ENCODE results near the gene CACNA1F.

Gene CACNA1F

GRCh38 chrX:49233176-49233575, at the start of gene CACNA1F:
Gene CACNA1F (minus strand): TSS chrX:49233340. CDS start chrX:49233309, 31 bp downstream.
- DNase-seq (ENCODE audit: low read depth): no peak
- H3K36me3 ChIP-seq (ENCODE audit: control insufficient read depth, insufficient read depth, low read length, severe bottlenecking): no peaks in the 10 kb centered on the region
- peaks cover 2% of the 10 kb centered on the region for H3K4me1 ChIP-seq (ENCODE audit: control insufficient read depth, insufficient read depth, low read length)
- no peaks in the 10 kb centered on the region for H3K9me3 ChIP-seq (ENCODE audit: control insufficient read depth, low read length)
- H3K4me3 ChIP-seq (ENCODE audit: low read length): no peak within 1 kb of the TSS
- H3K27me3 ChIP-seq (replicated peaks; ENCODE audit: control insufficient read depth, insufficient read depth, low read length): no peaks in the 10 kb centered on the region
- no peak within 1 kb of the TSS for H3K9ac ChIP-seq (ENCODE audit: low read length)

DNA sequence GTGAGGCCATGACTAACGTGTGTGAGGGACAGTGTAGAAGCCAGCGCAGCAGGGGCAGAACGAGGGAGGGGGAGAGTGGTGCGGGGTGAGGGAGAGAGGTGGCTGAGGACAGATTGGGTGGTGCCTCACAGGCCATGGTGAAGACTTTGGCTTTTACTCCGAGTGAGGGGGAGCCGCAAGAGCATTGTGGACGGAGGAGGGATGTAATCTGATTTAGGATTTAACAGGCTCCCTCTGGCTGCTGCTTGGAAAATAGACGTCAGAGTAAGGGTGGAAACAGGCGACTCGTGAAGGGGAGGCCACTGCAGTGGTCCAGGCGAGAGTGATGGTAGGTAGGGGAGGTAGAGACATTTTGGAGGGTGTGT, 49.5 kb upstream of the CACNA1F start:
- peak; percentile 8 for DNase-seq (ENCODE audit: low read depth)
- Histone ChIP-seq H3K4me1 (ENCODE audit: control insufficient read depth, insufficient read depth, low read length) (no peaks in the 10 kb centered on the region), H3K9ac (ENCODE audit: low read length) (no peak overlapping the region), H3K36me3 (ENCODE audit: control insufficient read depth, insufficient read depth, low read length, severe bottlenecking) (no peaks in the 10 kb centered on the region), H3K4me3 (ENCODE audit: low read length) (no peak overlapping the region), H3K27me3 (replicated peaks; ENCODE audit: control insufficient read depth, insufficient read depth, low read length) (peaks cover 10% of the 10 kb centered on the region), H3K9me3 (ENCODE audit: control insufficient read depth, low read length) (no peaks in the 10 kb centered on the region)

- Histone ChIP-seq H3K4me3 (ENCODE audit: low read length) (no peak overlapping the region), H3K4me1 (ENCODE audit: control insufficient read depth, insufficient read depth, low read length) (no peaks in the 10 kb centered on the region), H3K9ac (ENCODE audit: low read length) (no peak overlapping the region), H3K9me3 (ENCODE audit: control insufficient read depth, low read length) (no peaks in the 10 kb centered on the region), H3K36me3 (ENCODE audit: control insufficient read depth, insufficient read depth, low read length, severe bottlenecking) (no peaks in the 10 kb centered on the region), H3K27me3 (replicated peaks; ENCODE audit: control insufficient read depth, insufficient read depth, low read length) (peaks cover 13% of the 10 kb centered on the region)
- DNase-seq (ENCODE audit: low read depth): no peak
These were observed 44.9 kb upstream of the CACNA1F start for GRCh38 chrX:49278081-49278480.

DNA sequence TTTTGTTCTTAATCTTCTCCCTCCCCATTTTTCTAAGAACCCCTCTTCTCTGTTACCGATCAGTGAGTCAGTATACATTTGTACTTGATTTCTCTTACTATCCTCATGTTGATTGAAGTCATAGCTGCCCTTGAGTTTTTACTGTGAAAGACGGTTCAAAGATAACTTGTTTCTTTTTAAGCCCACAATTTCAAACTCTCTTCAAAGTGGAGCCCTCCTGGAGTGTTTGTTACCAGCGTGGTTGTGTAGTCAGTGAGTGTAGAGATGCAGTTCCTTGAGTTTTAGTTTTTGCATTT, 44.3 kb upstream of the CACNA1F start:
- Histone ChIP-seq H3K36me3 (ENCODE audit: control insufficient read depth, insufficient read depth, low read length, severe bottlenecking) (no peaks in the 10 kb centered on the region), H3K4me1 (ENCODE audit: control insufficient read depth, insufficient read depth, low read length) (peaks cover 2% of the 10 kb centered on the region), H3K4me3 (ENCODE audit: low read length) (no peak overlapping the region), H3K9ac (ENCODE audit: low read length) (no peak overlapping the region), H3K27me3 (replicated peaks; ENCODE audit: control insufficient read depth, insufficient read depth, low read length) (peaks cover 13% of the 10 kb centered on the region), H3K9me3 (ENCODE audit: control insufficient read depth, low read length) (no peaks in the 10 kb centered on the region)
- DNase-seq (ENCODE audit: low read depth): no peak

GRCh38 chrX:49276671-49277534, 43.8 kb upstream of the CACNA1F start:
- Histone ChIP-seq H3K9ac (ENCODE audit: low read length) (no peak overlapping the region), H3K4me3 (ENCODE audit: low read length) (no peak overlapping the region), H3K27me3 (replicated peaks; ENCODE audit: control insufficient read depth, insufficient read depth, low read length) (peaks cover 13% of the 10 kb centered on the region), H3K9me3 (ENCODE audit: control insufficient read depth, low read length) (no peaks in the 10 kb centered on the region), H3K4me1 (ENCODE audit: control insufficient read depth, insufficient read depth, low read length) (peaks cover 7% of the 10 kb centered on the region), H3K36me3 (ENCODE audit: control insufficient read depth, insufficient read depth, low read length, severe bottlenecking) (no peaks in the 10 kb centered on the region)
- no peak for DNase-seq (ENCODE audit: low read depth)

- no peaks in the 10 kb centered on the region for H3K36me3 ChIP-seq (ENCODE audit: control insufficient read depth, insufficient read depth, low read length, severe bottlenecking)
- H3K27me3 ChIP-seq (replicated peaks; ENCODE audit: control insufficient read depth, insufficient read depth, low read length): peaks cover 13% of the 10 kb centered on the region
- no peak overlapping the region for H3K9ac ChIP-seq (ENCODE audit: low read length)
- H3K4me1 ChIP-seq (ENCODE audit: control insufficient read depth, insufficient read depth, low read length): peaks cover 11% of the 10 kb centered on the region
- DNase-seq (ENCODE audit: low read depth): no peak
- no peaks in the 10 kb centered on the region for H3K9me3 ChIP-seq (ENCODE audit: control insufficient read depth, low read length)
- no peak overlapping the region for H3K4me3 ChIP-seq (ENCODE audit: low read length)
These were observed 43.1 kb upstream of the CACNA1F start for GRCh38 chrX:49276207-49276606.

DNA sequence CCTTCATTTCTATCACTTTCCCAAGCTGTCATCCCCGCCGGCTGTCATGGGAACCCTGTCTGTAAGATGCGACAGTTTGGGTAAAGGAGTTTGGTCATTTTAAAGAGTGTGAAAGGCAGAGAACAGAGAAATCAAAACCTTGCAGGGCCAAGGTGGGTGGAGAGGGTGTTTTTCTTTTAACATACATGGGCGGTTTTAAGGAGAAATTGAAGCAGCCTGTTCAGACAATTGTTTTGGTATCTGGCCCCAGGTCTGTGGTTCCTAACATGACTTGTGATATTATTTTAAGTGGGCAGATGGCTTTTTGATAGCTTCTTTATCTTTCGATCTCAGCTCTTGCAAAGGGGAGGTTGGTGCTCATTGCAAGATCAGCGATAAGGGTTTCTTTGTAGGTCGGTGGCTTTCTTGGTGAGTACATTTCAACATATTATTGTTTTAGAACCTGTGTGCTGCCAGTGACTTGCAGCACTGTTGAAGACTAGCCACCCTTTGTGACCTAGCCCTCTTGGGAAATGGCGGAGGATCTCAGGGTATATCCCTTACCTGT, 40.1 kb upstream of the CACNA1F start:
- Histone ChIP-seq H3K27me3 (replicated peaks; ENCODE audit: control insufficient read depth, insufficient read depth, low read length) (peaks cover 10% of the 10 kb centered on the region), H3K9ac (ENCODE audit: low read length) (no peak overlapping the region), H3K4me1 (ENCODE audit: control insufficient read depth, insufficient read depth, low read length) (peaks cover 19% of the 10 kb centered on the region), H3K36me3 (ENCODE audit: control insufficient read depth, insufficient read depth, low read length, severe bottlenecking) (no peaks in the 10 kb centered on the region), H3K4me3 (ENCODE audit: low read length) (no peak overlapping the region), H3K9me3 (ENCODE audit: control insufficient read depth, low read length) (no peaks in the 10 kb centered on the region)
- no peak for DNase-seq (ENCODE audit: low read depth)

GRCh38 chrX:49272421-49272820, 39.3 kb upstream of the CACNA1F start:
- Histone ChIP-seq H3K36me3 (ENCODE audit: control insufficient read depth, insufficient read depth, low read length, severe bottlenecking) (no peaks in the 10 kb centered on the region), H3K27me3 (replicated peaks; ENCODE audit: control insufficient read depth, insufficient read depth, low read length) (peaks cover 5% of the 10 kb centered on the region), H3K9ac (ENCODE audit: low read length) (no peak overlapping the region), H3K4me3 (ENCODE audit: low read length) (no peak overlapping the region), H3K9me3 (ENCODE audit: control insufficient read depth, low read length) (no peaks in the 10 kb centered on the region), H3K4me1 (ENCODE audit: control insufficient read depth, insufficient read depth, low read length) (peaks cover 19% of the 10 kb centered on the region)
- DNase-seq (ENCODE audit: low read depth): no peak

GRCh38 chrX:49271341-49271740, 38.2 kb upstream of the CACNA1F start:
- no peaks in the 10 kb centered on the region for H3K9me3 ChIP-seq (ENCODE audit: control insufficient read depth, low read length)
- DNase-seq (ENCODE audit: low read depth): no peak
- H3K9ac ChIP-seq (ENCODE audit: low read length): no peak overlapping the region
- H3K36me3 ChIP-seq (ENCODE audit: control insufficient read depth, insufficient read depth, low read length, severe bottlenecking): no peaks in the 10 kb centered on the region
- peak overlapping the region; percentile 84 for H3K4me3 ChIP-seq (ENCODE audit: low read length)
- peaks cover 19% of the 10 kb centered on the region for H3K4me1 ChIP-seq (ENCODE audit: control insufficient read depth, insufficient read depth, low read length)
- peaks cover 5% of the 10 kb centered on the region for H3K27me3 ChIP-seq (replicated peaks; ENCODE audit: control insufficient read depth, insufficient read depth, low read length)

DNA sequence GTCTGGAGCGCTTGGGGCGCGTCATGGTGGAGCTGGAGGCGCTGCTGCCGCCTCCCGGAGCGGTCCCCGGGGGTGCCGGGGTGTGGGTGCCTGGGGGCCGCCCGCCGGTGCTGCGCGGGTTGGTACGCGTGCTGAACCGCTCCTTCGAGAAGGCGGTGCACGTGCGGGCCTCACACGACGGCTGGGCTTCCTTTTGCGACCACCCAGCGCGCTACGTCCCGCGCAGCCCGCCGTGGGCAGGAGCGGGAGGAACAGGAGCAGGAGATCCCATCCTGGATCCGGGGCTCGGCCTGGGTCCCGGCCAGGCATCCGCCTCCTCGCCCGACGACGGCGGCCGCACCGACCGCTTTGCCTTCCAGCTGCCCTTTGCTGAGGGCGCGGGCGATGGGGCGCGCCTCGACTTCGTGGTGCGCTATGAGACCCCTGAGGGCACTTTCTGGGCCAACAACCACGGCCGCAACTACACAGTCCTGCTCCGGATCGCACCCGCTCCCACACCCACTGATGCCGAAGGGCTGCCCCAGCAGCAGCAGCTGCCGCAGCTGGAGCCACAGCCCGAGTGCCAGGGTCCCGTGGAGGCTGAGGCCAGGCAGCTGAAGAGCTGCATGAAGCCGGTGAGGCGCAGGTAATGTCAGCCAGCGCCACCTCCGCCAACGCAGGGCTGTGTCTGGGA, 37.2 kb upstream of the CACNA1F start:
- DNase-seq (ENCODE audit: low read depth): no peak
- Histone ChIP-seq H3K4me3 (ENCODE audit: low read length) (peak overlapping the region; percentile 84), H3K27me3 (replicated peaks; ENCODE audit: control insufficient read depth, insufficient read depth, low read length) (peaks cover 5% of the 10 kb centered on the region), H3K9me3 (ENCODE audit: control insufficient read depth, low read length) (no peaks in the 10 kb centered on the region), H3K4me1 (ENCODE audit: control insufficient read depth, insufficient read depth, low read length) (peaks cover 19% of the 10 kb centered on the region), H3K9ac (ENCODE audit: low read length) (peak overlapping the region; percentile 81), H3K36me3 (ENCODE audit: control insufficient read depth, insufficient read depth, low read length, severe bottlenecking) (no peaks in the 10 kb centered on the region)

DNA sequence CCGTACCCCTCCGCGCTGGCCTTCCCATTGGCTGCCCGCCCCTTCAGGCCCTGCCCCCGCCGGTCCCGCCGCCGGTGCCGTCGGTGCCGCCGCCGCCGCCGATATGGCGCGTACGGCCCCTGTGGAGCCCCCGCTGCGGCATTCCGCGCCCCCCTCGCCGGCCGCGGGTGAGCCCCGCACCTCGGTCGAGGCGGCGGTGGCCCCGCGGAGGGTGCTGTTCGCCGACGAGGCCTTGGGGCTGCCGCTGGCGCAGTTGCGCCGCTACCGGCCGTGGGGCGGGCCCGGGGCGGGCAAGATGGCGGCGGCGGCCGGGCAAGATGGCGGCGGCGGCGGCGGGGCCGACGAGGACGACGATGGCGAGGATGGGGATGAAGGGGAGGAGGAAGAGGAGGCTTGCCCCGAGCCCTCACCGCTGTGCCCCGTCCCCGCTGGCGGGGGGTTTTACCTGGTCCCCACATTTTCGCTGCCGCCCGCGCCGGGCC, 36.7 kb upstream of the CACNA1F start, which contains the start of gene PPP1R3F:
Gene PPP1R3F, plus strand, starts transcription at position 27 of the 482 bp plus-strand sequence. Its CDS starts 77 bp downstream, at position 104.
- Histone ChIP-seq H3K9me3 (ENCODE audit: control insufficient read depth, low read length) (no peaks in the 10 kb centered on the region), H3K4me3 (ENCODE audit: low read length) (peak within 1 kb of the TSS; percentile 84), H3K4me1 (ENCODE audit: control insufficient read depth, insufficient read depth, low read length) (peaks cover 19% of the 10 kb centered on the region), H3K36me3 (ENCODE audit: control insufficient read depth, insufficient read depth, low read length, severe bottlenecking) (no peaks in the 10 kb centered on the region), H3K27me3 (replicated peaks; ENCODE audit: control insufficient read depth, insufficient read depth, low read length) (peaks cover 5% of the 10 kb centered on the region), H3K9ac (ENCODE audit: low read length) (peak within 1 kb of the TSS; percentile 85)
- DNase-seq (ENCODE audit: low read depth): no peak

Measured in adipocyte (in vitro differentiated cells).